ENCODE measurements around the gene ATP8B4. TPM values are rescaled to one million over a fixed set of nuclear protein-coding genes. Genes with fewer than 3 reads are reported as not detected.

The ATP8B4 gene
- total RNA-seq, 2 donors from 2014 or later: 8.3 to 55.7 TPM

DNA sequence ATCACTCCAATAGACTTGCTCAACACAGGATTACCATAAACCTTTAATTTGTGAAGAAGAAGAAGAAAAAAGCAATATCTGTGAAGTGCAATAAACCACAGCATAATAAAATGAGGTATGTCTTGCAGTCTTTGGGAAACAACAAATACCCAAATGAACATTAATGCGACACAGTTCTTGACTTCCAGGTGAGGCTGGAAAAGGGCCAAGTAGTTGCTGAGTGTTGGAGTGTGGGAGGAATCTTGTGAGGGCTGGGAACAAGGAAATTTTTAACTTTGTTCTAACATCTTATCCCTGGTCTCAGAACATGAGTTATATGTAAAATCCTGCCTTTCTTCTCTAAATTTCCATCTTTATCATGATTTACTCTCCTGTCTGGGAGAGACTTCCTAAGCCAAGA lies 291.7 kb downstream of the ATP8B4 start:
- H3K4me1 ChIP-seq (replicated peaks): no peaks in the 10 kb centered on the region
- H3K36me3 ChIP-seq: no peaks in the 10 kb centered on the region
- no peak overlapping the region for H3K4me3 ChIP-seq
- 73% methylated on average over 1 of the region's 1 CpG for WGBS
- no peak for DNase-seq (ENCODE audit: low spot score)
- intact Hi-C loops (cut with DNase I): no loop called here
- TF ChIP-seq POLR2AphosphoS5 (IDR thresholded peaks at IDR 0.05) (no peak), POLR2A (IDR thresholded peaks at IDR 0.05) (no peak)
- TF ChIP-seq, protein P1, sequence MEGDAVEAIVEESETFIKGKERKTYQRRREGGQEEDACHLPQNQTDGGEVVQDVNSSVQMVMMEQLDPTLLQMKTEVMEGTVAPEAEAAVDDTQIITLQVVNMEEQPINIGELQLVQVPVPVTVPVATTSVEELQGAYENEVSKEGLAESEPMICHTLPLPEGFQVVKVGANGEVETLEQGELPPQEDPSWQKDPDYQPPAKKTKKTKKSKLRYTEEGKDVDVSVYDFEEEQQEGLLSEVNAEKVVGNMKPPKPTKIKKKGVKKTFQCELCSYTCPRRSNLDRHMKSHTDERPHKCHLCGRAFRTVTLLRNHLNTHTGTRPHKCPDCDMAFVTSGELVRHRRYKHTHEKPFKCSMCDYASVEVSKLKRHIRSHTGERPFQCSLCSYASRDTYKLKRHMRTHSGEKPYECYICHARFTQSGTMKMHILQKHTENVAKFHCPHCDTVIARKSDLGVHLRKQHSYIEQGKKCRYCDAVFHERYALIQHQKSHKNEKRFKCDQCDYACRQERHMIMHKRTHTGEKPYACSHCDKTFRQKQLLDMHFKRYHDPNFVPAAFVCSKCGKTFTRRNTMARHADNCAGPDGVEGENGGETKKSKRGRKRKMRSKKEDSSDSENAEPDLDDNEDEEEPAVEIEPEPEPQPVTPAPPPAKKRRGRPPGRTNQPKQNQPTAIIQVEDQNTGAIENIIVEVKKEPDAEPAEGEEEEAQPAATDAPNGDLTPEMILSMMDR (IDR thresholded peaks at IDR 0.05): no peak
- H3K27me3 ChIP-seq (replicated peaks; ENCODE audit: insufficient read depth): no peaks in the 10 kb centered on the region
- H3K27ac ChIP-seq: no peak overlapping the region
- no peaks in the 10 kb centered on the region for H3K9me3 ChIP-seq

DNA sequence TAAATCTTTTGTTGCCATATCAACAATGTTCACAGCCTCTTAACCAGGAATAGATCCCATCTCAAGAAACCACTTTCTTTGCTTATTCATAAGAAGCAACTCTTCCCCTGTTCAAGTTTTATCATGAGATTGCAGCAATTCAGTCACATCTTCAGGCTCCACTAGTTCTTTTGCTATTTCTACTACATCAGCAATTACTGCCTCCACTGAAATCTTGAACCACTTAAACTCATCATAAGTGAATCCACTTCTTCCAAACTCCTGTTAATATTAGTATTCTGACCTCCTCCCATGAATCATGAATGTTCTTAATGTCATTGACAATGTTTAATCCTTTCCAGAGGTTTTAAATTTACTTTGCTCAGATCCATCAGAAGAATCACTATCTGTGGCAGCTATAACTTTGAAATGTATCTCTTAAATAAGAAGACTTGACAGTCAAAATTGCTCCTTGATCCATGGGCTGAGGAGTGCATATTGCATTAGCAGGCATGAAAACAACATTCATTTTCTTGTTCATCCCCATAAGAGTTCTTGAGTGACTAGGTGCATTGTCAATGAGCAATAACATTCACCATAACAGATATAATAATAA lies 292.3 kb downstream of the ATP8B4 start:
- Histone ChIP-seq H3K4me3 (no peak overlapping the region), H3K36me3 (no peaks in the 10 kb centered on the region), H3K27me3 (replicated peaks; ENCODE audit: insufficient read depth) (no peaks in the 10 kb centered on the region), H3K4me1 (replicated peaks) (no peaks in the 10 kb centered on the region), H3K27ac (no peak overlapping the region), H3K9me3 (no peaks in the 10 kb centered on the region)
- TF ChIP-seq, protein P1 (IDR thresholded peaks at IDR 0.05): no peak
- TF ChIP-seq POLR2AphosphoS5 (IDR thresholded peaks at IDR 0.05) (no peak), POLR2A (IDR thresholded peaks at IDR 0.05) (no peak)
- DNase-seq (ENCODE audit: low spot score): no peak
- intact Hi-C loops (cut with DNase I): no loop called here

DNA sequence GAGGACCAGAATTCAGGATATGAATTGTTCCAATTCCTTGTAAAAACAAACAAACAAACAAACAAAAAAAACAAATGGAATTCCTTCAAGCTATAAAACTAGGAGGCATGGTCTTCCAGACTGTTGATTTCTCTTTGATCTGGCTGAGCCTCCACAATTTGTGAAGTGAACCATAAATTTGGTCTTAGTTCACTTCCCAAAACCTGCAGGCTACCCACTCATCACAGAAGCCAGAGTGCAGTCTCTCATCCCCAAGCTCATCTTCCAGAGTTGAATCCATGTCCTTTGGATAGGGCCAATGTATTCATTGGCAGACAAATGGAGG lies 294.3 kb downstream of the ATP8B4 start:
- Histone ChIP-seq H3K36me3 (no peaks in the 10 kb centered on the region), H3K4me1 (replicated peaks) (no peaks in the 10 kb centered on the region), H3K27me3 (replicated peaks; ENCODE audit: insufficient read depth) (no peaks in the 10 kb centered on the region), H3K27ac (no peak overlapping the region), H3K9me3 (no peaks in the 10 kb centered on the region), H3K4me3 (no peak overlapping the region)
- DNase-seq (ENCODE audit: low spot score): no peak
- TF ChIP-seq POLR2AphosphoS5 (IDR thresholded peaks at IDR 0.05) (no peak), POLR2A (IDR thresholded peaks at IDR 0.05) (no peak)
- TF ChIP-seq, protein P1 (IDR thresholded peaks at IDR 0.05): no peak
- intact Hi-C loops (cut with DNase I): no loop called here

DNA sequence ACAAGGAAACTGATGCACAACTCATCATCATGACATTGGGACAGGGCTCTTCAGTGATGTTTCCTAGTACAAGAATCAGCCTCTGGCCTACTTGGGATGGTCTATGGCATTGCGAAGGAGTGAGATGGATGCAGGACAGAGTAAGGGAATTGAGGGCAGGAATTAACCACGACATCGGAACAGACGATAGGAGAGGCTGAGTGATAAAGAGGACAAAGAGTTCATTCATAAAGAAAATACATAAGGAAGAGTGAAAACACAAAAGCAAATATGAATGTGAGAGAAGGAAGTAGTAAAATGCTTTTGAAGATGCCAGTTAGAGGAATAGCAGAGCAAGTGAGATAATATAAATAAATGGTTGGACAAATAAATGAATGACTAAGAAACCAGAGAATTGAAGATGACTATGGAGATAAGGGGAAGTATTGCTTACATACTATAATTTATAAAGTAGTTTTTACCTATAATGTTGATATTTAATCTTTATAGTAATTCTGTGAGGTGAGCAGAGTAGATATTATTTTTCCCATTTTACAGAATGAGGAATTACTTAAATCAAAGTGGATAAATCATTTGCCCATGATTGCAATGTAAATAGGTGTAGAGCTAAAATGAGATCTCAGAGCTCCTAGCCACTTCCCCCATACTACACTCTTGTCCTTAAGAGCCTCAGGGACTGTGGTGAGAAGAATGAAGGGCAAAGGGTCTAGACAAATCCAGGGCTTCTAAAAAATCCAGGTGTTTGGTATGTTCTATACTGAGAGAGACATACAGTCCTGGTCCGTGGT lies 294.9 kb downstream of the ATP8B4 start:
- no peaks in the 10 kb centered on the region for H3K4me1 ChIP-seq (replicated peaks)
- no peak overlapping the region for H3K27ac ChIP-seq
- no peaks in the 10 kb centered on the region for H3K27me3 ChIP-seq (replicated peaks; ENCODE audit: insufficient read depth)
- no peak overlapping the region for H3K4me3 ChIP-seq
- no peaks in the 10 kb centered on the region for H3K36me3 ChIP-seq
- DNase-seq (ENCODE audit: low spot score): no peak
- no peaks in the 10 kb centered on the region for H3K9me3 ChIP-seq
- TF ChIP-seq POLR2AphosphoS5 (IDR thresholded peaks at IDR 0.05) (no peak), POLR2A (IDR thresholded peaks at IDR 0.05) (no peak)
- TF ChIP-seq, protein P1 (IDR thresholded peaks at IDR 0.05): no peak
- intact Hi-C loops (cut with DNase I): no loop called here
- 32% methylated on average over 5 of the region's 5 CpGs for WGBS

DNA sequence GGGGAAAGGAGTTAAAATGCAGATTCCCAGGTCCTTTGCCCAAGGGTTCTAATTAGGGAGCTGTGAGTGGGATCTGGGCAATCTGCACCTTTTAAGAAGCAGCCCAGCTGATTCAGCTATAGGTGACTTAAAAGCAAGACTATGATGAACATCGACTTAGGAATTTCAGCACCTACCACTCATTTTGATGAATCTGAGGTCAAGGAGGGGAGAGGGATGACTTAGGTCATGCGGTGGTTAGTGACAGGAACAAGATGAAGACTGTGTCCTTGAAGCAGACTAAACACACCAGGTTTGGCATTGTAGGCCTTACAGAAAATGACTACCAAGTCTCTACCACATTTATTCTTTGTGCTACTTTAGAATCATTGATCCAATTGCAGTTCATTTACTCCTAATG lies 301.9 kb downstream of the ATP8B4 start:
- no peak for DNase-seq (ENCODE audit: low spot score)
- H3K4me1 ChIP-seq (replicated peaks): no peaks in the 10 kb centered on the region
- TF ChIP-seq POLR2AphosphoS5 (IDR thresholded peaks at IDR 0.05): no peak
- TF ChIP-seq, protein P1 (IDR thresholded peaks at IDR 0.05): no peak
- intact Hi-C loops (cut with DNase I): no loop called here
- H3K27me3 ChIP-seq (replicated peaks; ENCODE audit: insufficient read depth): no peaks in the 10 kb centered on the region
- no peaks in the 10 kb centered on the region for H3K36me3 ChIP-seq
- 96% methylated on average over 2 of the region's 2 CpGs for WGBS
- H3K4me3 ChIP-seq: no peak overlapping the region
- no peak overlapping the region for H3K27ac ChIP-seq
- no peaks in the 10 kb centered on the region for H3K9me3 ChIP-seq

Measured in prostate gland (tissue), 2 donors.